Ovary (tissue), 9 donors: ENCODE data around the gene MUC6. TPM values are rescaled to one million over a fixed set of nuclear protein-coding genes. Genes with fewer than 3 reads are reported as not detected.

ENCODE experiments used
- DNase-seq, 5 donors: peaks; one replicate each; pipeline ENCODE4 v3.0.0-alpha.2; 2019 to 2020
- H3K27ac ChIP-seq, 2 donors: fragments of 200-600 bp; one replicate each; pipeline versions ENCODE4 v1.5.1 to v1.8.0; 2019 to 2022
- H3K27me3 ChIP-seq: fragments of 200-600 bp; one replicate; pipeline ENCODE4 v1.8.0; 2022
- H3K36me3 ChIP-seq: fragments of 200-600 bp; sonication (generic); one replicate; pipeline ENCODE4 v1.5.1; 2019
- H3K4me1 ChIP-seq: one replicate; pipeline ENCODE4 v1.8.1; 2013; ENCODE audit warnings: mild to moderate bottlenecking, moderate library complexity; ENCODE audit not compliant: insufficient read depth
- H3K4me3 ChIP-seq: fragments of 200-600 bp; sonication (generic); one replicate; pipeline ENCODE4 v1.5.1; 2017
- H3K9me3 ChIP-seq, 2 donors: fragments of 200-600 bp in 1 of 2; sonication (generic) in 1 of 2; one replicate each; pipeline versions ENCODE4 v1.5.1 to v1.8.1; 2013 to 2019; ENCODE audit warnings: mild to moderate bottlenecking in 1 of 2, moderate library complexity in 1 of 2
- CTCF ChIP-seq, 3 donors: fragments of 450-650 bp in 2 of 3; fragments of 200-600 bp in 1 of 3; IDR thresholded peaks; one replicate each; pipeline versions ENCODE4 v1.5.1 to v1.8.0; 2016 to 2022; ENCODE audit warnings: antibody characterized with exemption in 3 of 3, mild to moderate bottlenecking in 1 of 3
- EP300 ChIP-seq: sonication (generic); formaldehyde crosslinking; IDR thresholded peaks from one replicate; pipeline ENCODE4 v1.6.1; 2017; ENCODE audit warnings: antibody characterized with exemption
- POLR2A ChIP-seq: fragments of 450-650 bp; IDR thresholded peaks from one replicate; pipeline ENCODE4 v1.6.1; 2017; ENCODE audit warnings: antibody characterized with exemption, mild to moderate bottlenecking, moderate library complexity
- WGBS, 3 donors: extraction: QIAGEN DNeasy Blood & Tissue Kit in 1 of 3; methylation state at CpG; one replicate each; pipeline versions ENCODE4 v1.1.5 to v1.1.7; 2013 to 2017; 5-methylcytosine and 5-hydroxymethylcytosine counted together
- intact Hi-C, 4 donors: fragments of 100-400 bp; cut with DNase I; formaldehyde crosslinking; loops; one replicate each; pipeline versions ENCODE4 v1.11.0 to v1.15.1; 2022 to 2023
- polyA plus RNA-seq, 2 donors: library from polyadenylated mRNA; stranded (reverse); fragments of 200-250 nt in 1 of 2; fragments of 350-450 nt in 1 of 2; fragmentation: Illumina TruSeq in 1 of 2; extraction: RNeasy Lipid Tissue Mini Kit (QIAGEN cat#74804) in 1 of 2; gene quantifications; one replicate each; pipeline ENCODE4 v1.2.3, GENCODE V29; 2013 to 2014
- total RNA-seq, 7 donors: library from RNA; depleted of rRNA in 2 of 7; stranded (reverse); fragments of >200 nt in 2 of 7; fragmentation: NEBNext Ultra II Directional in 3 of 7; extraction: Animal tissue kit (Norgen Biotek cat#: 25700) in 3 of 7; gene quantifications; one replicate each; pipeline versions ENCODE4 v1.1.0 to v1.2.4, GENCODE V29; 2016 to 2023
- donor health status: DM: no; HTN: no; CAD: no; lungs with moderate emphysema.
- donor health status: DM: no; HTN: no; CAD: no.
- donor health status: Bipolar disorder and iron deficiency.
- donor health status: DM: yes; HTN: yes; CAD: no.
- donor health status: DM: no; HTN: no; CAD: no.
- donor health status: DM: yes; HTN: yes; CAD: no.

MUC6 gene
- total and polyA plus RNA-seq, 9 donors: 0.02 to 7.2 (median 0.31) TPM; not detected in 1

- no peak for TF ChIP-seq POLR2A
- no peak for TF ChIP-seq CTCF (IDR thresholded peaks at IDR 0.05)
- TF ChIP-seq EP300: no peak
- H3K36me3 ChIP-seq: no peaks in the 10 kb centered on the region
- DNase-seq: no peak
- H3K4me3 ChIP-seq: no peak overlapping the region
- no peaks in the 10 kb centered on the region for H3K27me3 ChIP-seq
- no peak overlapping the region for H3K27ac ChIP-seq
- no peaks in the 10 kb centered on the region for H3K9me3 ChIP-seq
- intact Hi-C loops: no loop called here
- 78 to 95% (median 86%) methylated on average over 4 to 17 of the region's 17 CpGs for WGBS, 3 donors
- H3K4me1 ChIP-seq: no peaks in the 10 kb centered on the region
Observed at GRCh38 chr11:1028291-1028540, 8.3 kb downstream of the MUC6 start.

GRCh38 chr11:1027483-1028290, 8.8 kb downstream of the MUC6 start:
- H3K4me3 ChIP-seq: no peak overlapping the region
- no peak overlapping the region for H3K27ac ChIP-seq
- DNase-seq: no peak
- H3K36me3 ChIP-seq: no peaks in the 10 kb centered on the region
- H3K9me3 ChIP-seq: no peaks in the 10 kb centered on the region
- intact Hi-C loops: no loop called here
- no peaks in the 10 kb centered on the region for H3K27me3 ChIP-seq
- TF ChIP-seq CTCF (IDR thresholded peaks at IDR 0.05): no peak
- WGBS, 3 donors: 78 to 80% (median 79%) methylated on average over 33 to 36 of the region's 36 CpGs
- H3K4me1 ChIP-seq: no peaks in the 10 kb centered on the region

GRCh38 chr11:1026641-1027482, 9.7 kb downstream of the MUC6 start:
- Histone ChIP-seq H3K27me3 (no peaks in the 10 kb centered on the region), H3K36me3 (no peaks in the 10 kb centered on the region), H3K27ac (no peak overlapping the region), H3K9me3 (no peaks in the 10 kb centered on the region), H3K4me3 (no peak overlapping the region), H3K4me1 (no peaks in the 10 kb centered on the region)
- no peak for TF ChIP-seq EP300
- TF ChIP-seq CTCF (IDR thresholded peaks at IDR 0.05): no peak
- no peak for TF ChIP-seq POLR2A
- intact Hi-C loops: no loop called here
- 80 to 83% (median 82%) methylated on average over 44 to 46 of the region's 46 CpGs for WGBS, 3 donors
- no peak for DNase-seq

- Histone ChIP-seq H3K27ac (no peak overlapping the region), H3K4me3 (no peak overlapping the region), H3K36me3 (no peaks in the 10 kb centered on the region), H3K9me3 (no peaks in the 10 kb centered on the region), H3K27me3 (no peaks in the 10 kb centered on the region), H3K4me1 (no peaks in the 10 kb centered on the region)
- DNase-seq: no peak
- WGBS, 3 donors: 81 to 87% (median 84%) methylated on average over 14 of the region's 14 CpGs
- intact Hi-C loops: no loop called here
- TF ChIP-seq POLR2A (no peak), EP300 (no peak), CTCF (IDR thresholded peaks at IDR 0.05) (no peak)
Observed at GRCh38 chr11:1026163-1026450, 10.4 kb downstream of the MUC6 start.
